Fibroblast of mammary gland (primary cell): ENCODE measurements around the gene POLD3.

Experiments
- DNase-seq: peaks from one replicate; pipeline ENCODE4 v3.0.0-alpha.2; 2010; ENCODE audit warnings: low read depth
- H3K4me3 ChIP-seq: 2 replicates; pipeline ENCODE4 v1.5.1; 2011; ENCODE audit warnings: low read depth, mild to moderate bottlenecking, low read length, moderate library complexity; ENCODE audit not compliant: control insufficient read depth
- TF ChIP-seq, protein P1 (sequence below): conservative IDR thresholded peaks from 2 replicates; pipeline ENCODE4 v1.5.1; 2011; ENCODE audit warnings: low read depth, low read length, inconsistent platforms; ENCODE audit not compliant: control insufficient read depth, insufficient read depth

POLD3 gene

DNA sequence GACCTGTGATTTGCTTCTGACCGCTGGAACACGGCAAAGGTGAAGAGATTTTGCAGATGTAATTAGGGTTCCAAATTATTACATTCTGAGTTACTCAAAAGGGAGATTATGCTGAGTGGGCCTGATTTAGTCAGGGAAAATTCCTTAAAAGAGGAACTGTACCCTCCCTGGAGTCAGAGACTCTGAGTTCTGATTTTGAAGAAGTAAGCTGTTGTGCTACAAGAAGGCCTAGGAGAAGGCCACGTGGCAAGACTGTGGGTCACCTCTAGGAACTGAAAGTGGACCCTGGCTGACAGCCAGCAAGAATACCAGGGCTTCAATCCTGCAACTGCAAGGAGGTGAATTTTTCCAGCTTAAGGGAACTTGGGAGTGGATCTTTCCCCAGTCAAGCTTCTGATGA, 93.5 kb downstream of the POLD3 start:
- DNase-seq: no peak
- no peak overlapping the region for H3K4me3 ChIP-seq
- TF ChIP-seq, protein P1, sequence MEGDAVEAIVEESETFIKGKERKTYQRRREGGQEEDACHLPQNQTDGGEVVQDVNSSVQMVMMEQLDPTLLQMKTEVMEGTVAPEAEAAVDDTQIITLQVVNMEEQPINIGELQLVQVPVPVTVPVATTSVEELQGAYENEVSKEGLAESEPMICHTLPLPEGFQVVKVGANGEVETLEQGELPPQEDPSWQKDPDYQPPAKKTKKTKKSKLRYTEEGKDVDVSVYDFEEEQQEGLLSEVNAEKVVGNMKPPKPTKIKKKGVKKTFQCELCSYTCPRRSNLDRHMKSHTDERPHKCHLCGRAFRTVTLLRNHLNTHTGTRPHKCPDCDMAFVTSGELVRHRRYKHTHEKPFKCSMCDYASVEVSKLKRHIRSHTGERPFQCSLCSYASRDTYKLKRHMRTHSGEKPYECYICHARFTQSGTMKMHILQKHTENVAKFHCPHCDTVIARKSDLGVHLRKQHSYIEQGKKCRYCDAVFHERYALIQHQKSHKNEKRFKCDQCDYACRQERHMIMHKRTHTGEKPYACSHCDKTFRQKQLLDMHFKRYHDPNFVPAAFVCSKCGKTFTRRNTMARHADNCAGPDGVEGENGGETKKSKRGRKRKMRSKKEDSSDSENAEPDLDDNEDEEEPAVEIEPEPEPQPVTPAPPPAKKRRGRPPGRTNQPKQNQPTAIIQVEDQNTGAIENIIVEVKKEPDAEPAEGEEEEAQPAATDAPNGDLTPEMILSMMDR: no peak

DNA sequence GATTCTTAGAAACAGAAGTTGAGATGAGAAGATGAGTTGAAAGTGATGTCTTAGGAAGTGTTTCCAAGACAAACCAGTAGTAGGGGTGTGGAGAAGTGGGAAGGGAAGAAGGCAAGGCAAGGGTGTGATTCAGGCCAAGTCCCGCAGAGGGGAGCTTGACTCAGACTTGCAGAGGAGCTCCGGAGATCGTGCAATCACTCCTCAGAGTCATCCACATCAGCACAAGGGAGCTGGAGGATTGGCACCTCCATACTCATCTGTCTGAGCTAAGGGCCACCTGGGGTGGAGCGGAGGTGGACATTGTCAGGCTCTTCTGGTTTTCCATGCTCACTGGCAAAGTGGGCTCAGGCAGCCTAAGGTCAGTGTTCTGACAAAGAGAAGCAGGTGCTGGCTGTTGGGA, 94.4 kb downstream of the POLD3 start:
- no peak overlapping the region for H3K4me3 ChIP-seq
- TF ChIP-seq, protein P1: peak; percentile 43
- peak; percentile 93 for DNase-seq

DNA sequence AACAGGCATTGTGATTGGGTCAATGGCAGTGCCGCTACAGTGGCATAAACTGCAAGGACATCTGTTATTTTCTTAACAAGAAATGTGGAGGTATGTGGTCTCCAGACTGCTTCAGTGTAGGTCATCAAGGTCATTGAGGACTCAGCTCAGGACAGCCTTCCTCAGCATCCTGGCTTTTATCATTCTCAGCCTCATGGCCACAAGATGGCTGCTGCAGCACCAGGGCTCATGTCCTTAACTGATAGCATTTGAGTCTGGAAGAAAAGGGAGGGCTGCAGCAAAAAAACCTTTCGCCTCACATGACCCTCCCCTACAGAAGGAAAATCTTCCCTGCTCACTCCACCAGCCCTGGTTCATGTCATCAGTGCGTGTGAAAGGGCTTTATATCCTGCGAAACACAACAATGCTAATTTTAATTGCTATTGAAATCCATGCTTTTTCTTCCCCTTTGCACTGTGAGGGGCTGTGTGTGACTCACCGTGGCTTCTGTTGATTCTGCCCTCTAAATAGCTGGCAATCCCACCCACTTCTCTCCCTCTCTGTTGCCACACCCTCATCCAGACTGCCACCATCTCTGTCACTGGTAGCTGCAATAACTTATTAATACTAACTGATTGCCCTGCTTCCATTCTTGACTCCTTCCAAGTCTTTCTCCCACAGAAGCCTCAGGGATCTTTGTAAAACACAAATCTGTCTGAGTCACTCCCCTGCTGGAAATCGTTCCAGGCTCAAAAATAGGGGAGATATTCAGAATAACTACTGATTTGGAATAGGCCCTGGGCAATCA, 95.0 kb downstream of the POLD3 start:
- no peak overlapping the region for H3K4me3 ChIP-seq
- DNase-seq: peak; percentile 70
- TF ChIP-seq, protein P1: no peak

DNA sequence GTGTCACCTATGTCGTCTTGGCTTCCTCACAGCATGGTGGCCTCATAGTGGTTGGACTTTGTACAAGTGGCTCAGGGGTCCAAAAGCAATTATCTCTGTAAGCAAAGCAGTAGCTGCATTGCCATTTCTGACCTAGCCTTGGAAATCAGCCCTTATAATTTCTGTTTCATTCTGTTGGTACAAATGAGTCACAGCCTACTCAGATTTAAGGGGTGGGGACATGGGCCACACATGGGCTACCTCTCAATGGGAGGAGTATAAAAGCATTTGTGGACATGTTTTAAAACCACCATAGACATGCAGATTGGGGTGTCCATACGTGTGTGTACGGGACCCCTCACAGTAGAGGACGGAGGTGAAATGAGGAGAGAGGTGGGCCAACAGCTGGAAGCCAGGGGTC, 97.3 kb downstream of the POLD3 start:
- TF ChIP-seq, protein P1: no peak
- DNase-seq: peak; percentile 87
- no peak overlapping the region for H3K4me3 ChIP-seq

DNA sequence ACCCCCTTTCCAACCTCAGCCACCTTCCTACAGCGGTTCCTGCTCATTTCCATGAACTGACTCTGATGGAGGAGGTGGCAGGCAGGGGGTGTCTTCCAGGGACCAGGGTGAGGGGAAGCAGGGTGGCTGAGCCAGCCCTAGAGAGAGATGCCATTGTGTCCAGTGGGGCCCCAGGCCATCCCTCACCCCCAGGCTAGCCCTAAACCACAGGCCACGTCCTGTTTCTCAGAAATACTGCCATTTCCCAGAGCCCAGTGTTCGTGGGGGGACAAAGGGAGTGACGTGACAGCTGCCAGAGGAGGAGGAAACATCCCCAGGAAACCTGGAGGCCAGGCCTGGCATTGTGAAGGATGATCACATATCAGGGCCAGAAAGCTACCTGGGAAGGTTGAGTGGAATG, 99.4 kb downstream of the POLD3 start:
- TF ChIP-seq, protein P1: no peak
- no peak for DNase-seq
- no peak overlapping the region for H3K4me3 ChIP-seq
